HG03196 (cell line): ENCODE measurements around the gene FDXR.

Experiments
- ATAC-seq: cut with Tn5 transposase; IDR thresholded peaks from one replicate; pipeline ENCODE4 v1.9.1; 2021; ENCODE audit not compliant: unreplicated experiment

The FDXR gene

DNA sequence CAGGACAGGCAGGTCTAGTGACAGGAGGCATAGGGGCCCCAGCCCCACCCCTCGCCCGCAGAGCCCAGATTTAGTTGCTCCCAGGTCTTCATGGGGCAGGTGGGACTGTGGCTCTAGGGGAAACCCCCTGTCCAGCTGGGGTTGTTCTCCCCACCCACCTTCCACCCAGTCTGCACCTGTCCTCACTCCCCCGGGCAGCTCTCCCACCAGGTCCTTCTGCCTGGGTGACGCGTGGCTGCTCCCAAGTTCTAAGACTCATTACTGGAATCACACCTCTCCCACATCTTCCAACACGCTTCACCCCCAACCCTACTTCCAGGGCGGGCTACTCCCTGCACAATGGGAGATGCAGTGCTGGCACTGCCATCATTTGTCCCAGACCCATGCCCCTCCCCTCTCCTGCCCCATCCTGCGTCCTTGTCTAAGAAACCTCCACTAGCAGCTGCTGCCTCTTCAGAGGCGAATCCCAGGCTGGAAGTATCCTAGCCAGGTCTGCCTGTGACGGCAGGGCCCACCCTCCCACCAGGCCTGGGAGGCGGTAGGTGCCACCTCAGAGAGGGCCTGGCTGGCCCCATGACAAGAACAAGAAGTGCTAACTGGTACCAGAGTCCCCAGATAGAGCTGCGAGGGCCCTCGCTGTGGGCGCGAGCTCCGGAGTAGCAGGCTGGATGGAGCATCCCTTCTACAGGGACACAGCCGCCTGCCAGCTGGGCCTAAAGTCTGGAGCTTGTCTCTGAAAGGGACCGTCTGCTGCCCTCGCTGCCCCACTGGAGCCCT lies 35.9 kb downstream of the FDXR start:
- no peak for ATAC-seq

- ATAC-seq: no peak
Observed at GRCh38 chr17:74836191-74836590, 36.6 kb downstream of the FDXR start.

GRCh38 chr17:74833501-74834377 lies 39.1 kb downstream of the FDXR start:
- ATAC-seq: no peak

DNA sequence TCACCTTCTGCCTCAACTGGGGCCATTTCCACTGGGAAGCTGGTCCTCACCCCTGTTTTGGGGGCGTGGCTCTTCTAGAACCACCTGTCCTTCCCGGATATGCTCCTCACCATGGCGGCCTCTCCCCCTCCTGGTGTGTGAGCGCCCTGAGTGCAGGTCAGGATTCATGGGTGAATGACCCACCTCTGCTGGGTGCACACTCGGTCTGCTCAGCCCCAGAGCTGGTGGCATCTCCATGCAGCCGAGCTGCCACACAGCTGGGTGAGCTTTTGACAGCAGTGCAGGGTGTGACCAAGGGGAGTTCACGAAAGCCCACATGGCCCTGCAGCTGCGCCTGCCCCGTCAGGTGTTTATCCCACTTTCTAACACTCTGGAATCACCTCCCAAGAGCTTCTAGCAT lies 40.4 kb downstream of the FDXR start:
- no peak for ATAC-seq

DNA sequence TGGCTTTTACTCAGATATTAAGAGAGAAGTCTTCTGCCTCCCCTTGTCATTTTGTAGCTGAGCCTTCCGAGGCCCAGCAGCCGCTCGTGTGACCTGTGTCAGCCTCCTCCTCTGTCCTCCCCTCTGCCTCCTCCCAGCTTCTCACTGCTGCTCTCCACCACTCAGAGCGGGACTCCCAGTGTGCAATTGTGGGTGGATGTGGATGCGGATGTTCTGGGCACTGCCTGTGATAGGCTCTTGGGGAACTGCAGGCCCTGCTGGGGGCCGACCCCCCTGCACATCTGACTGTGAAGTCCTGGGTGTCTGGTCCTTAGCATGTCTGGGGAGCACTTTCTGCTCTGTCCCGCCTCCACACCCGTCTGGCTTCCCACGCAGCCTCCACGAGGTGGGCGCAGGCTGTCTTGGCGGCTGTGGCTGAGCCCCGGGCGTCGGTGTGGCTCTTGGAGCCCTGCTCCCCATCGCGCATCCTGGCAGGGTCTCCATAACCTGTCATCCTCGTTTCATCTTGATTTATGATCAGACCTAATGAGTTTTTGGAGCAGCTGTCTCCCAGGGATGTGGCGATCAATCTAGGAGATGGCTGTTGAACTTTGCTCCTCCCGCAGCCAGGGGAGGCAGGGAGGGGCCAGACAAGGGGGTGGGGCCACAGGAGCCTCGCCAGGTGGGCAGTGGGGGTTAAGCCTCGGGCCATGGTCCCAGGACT lies 41.2 kb downstream of the FDXR start:
- no peak for ATAC-seq

DNA sequence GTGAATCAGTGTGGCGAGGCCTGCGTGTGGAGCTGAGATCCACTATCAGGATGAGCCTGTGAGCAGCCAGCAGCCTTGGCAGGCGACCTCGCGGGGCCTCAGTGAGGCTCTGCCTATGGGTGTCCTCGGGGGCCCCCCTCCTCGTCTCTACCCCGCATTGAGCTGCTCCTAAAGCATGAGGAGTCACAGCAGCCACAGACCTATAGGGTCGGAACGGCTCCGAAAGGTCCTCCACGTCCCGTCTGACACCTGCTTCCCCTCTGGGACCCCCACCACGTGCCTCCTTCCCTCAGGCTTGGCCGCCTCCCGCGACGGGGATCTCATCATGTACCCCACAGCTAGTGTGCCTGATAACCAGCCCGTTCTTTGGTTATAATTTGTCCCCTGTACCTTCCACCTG lies 41.9 kb downstream of the FDXR start:
- ATAC-seq: no peak

- ATAC-seq: no peak
Observed at GRCh38 chr17:74827800-74828199, 45.0 kb downstream of the FDXR start.

- no peak for ATAC-seq
Observed at GRCh38 chr17:74825952-74826719, 46.7 kb downstream of the FDXR start.

GRCh38 chr17:74824961-74825627 lies 47.7 kb downstream of the FDXR start:
- ATAC-seq: no peak

- no peak for ATAC-seq
Observed at GRCh38 chr17:74822939-74823367, 49.8 kb downstream of the FDXR start.

DNA sequence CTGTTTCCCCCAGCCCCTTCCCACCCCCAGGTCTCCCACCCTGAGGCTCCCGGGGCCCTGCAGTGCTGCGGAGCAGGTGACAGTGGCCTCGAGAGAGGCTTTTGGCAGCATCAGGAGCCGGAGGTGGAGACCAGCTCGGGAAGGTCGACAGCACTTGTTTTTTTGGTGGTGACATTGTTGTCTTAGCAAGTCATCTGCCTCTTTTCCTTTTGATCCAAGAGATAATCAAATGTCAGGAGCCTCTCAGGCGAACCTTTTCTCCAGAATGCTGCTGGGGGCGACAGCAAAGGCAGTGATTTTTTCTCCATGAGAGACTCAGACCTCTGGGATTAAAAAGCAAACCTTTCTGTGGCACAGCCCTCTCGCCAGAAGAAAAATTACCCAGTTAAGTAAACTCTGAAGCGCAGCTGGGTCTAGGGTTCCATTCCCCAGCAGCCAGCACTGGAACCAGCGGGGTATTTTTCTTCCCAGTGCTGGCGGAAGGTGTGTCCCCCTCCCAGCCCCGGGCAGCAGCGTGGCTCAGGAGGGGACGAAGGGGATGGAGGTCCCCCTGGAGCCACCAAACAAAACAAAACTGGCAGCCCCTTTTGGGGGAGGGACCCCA lies 50.4 kb downstream of the FDXR start:
- no peak for ATAC-seq

DNA sequence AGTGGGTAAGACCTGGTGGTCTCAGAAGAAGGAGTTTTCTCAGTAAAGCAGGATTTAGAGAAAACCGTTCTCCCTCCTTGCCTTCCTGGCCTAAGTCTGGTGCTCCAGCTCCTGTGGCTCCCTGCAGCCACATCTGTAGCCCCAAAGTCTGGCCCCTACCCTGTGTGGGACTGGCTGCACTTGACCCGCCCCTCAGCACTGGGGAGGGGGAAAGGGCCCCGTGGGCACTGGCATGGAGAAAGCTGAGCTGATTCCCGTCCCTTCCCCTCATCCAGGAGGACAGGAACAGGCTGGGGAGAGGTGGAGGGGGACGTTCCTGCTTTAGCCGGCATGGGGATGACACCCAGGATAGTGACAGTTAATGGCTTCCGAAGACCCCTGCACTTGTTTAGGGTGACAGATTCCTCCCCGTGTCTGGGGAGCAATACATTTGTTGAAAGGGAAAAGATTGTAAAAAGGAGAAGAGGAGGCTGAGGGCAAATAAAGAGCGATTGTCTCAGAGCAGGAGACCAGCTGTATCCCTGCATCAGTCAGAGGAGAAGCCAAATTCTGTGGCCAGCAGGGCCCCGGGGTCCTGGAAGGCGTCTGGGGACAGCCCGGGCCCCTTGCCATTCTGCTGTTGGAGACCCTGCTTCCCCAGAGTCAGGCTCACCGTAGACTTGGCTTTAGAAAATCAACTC lies 51.0 kb downstream of the FDXR start:
- no peak for ATAC-seq

DNA sequence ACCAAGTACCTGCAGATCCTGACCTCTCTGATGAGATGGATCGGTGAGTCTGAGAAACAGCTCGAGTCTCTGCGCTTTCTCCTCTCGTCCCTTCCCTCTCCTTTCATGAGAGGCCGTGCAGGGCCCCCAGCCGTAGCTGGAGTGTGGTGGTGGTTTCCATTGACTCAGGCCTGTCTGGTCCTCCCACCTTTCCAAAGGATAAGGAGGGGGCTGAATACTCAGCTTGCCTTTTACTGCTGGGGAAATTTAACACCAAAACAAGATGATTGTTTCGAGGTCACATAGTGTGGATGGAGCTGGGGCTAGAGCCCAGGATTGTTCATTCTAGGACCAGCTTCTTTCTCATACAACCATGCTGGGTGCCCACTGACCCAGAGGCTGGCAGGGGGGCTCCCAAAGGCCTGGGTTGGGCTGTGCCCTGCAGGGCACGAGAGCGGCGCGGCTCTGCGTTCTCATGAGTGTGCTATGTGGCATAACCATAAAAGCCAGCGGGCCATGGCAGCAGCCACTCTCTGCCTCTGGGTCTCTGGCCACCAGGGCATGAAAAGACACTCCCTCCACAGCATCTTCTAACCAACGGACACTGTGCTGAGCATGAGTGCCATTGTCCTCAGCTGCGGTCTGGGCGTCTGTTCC lies 52.9 kb downstream of the FDXR start:
- no peak for ATAC-seq

DNA sequence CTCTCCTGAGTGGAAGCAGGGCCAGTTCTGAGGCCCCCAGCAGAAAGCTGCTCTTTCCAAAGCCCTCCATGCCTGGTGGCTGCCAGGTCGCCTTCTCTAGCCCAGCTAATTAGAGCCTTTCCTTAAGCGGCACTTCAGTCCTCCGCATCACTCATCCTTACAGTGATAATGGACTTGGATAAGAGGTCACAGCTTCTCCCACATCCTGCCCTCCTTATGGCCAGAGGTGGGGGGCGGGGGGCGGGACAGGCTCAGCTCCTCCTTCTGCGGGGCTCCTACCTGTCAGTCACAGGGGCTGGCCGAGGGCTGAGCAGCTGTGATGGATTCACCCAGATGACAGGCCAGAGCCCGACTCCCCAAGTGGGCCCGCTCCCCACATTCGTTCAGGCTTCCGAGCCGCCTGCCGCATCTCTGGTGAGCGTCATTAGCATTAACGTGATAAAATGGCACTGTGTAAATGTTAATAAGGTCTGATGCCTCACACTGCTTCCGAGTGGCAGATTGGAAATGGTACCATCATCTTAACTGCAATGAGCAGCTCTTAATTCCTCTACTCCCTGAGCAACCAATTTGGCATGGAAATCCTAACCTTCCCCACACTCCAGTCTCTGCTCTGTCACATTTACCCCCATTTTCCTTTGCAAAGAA lies 54.4 kb downstream of the FDXR start:
- ATAC-seq: no peak

- no peak for ATAC-seq
Observed at GRCh38 chr17:74816905-74817620, 55.7 kb downstream of the FDXR start.

DNA sequence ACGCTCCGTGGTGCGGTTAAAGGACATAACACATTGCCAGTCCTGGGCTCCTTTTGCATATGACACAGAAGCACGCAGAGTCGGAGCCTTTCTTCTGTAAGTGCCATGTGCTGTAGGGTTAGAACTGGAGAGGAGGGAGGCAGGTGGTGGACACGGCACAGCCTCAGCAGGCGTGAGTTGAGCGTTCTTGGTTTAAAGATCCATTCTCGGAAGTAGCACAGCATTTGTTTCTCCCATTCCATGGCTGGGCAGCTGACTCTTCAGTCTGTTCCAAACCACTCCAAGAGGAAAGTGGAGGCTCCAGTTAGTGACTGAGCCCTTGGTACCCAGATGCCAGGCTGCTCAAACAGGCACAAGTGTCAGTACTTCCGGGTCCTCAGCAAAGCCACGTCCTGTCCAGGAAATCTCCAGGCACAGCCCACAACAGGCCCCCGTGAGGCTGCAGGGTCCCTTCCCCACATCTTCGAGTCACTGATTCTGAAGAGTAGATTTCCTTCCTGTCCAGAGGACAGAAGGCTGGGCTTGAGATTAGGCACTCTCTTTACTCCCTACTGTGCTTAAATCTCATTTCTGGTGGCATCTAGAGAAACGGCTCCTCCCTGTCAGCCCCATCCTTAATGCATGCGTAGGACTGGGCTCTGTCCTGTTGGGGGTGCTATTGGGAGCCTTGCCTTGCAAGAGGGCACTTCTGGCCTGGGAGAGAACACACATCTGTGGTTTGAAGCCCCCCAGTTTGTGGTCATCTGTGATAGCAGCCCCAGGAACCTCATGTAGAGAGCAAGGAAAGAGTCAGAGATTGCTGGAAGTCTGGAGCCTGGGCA lies 57.0 kb downstream of the FDXR start:
- no peak for ATAC-seq

- ATAC-seq: no peak
Observed at GRCh38 chr17:74815067-74815466, 57.7 kb downstream of the FDXR start.
